ENCODE measurements around the gene GALNS.
"Not testable (repeated sequence)": the region's sequence is repeated elsewhere in the genome, so short reads cannot be mapped to it uniquely, and the experiment has no call there.

The GALNS gene

GRCh38 chr16:88780142-88781062, 76.3 kb downstream of the GALNS start:
- no peak for DNase-seq

- DNase-seq = no peak
Observed at GRCh38 chr16:88779406-88780141, 77.2 kb downstream of the GALNS start.

GRCh38 chr16:88778541-88779065, 78.1 kb downstream of the GALNS start:
- DNase-seq = no peak

GRCh38 chr16:88778271-88778525, 78.5 kb downstream of the GALNS start:
- DNase-seq = no peak

- DNase-seq = no peak
Observed at GRCh38 chr16:88777471-88778270, 79.1 kb downstream of the GALNS start.

GRCh38 chr16:88775825-88776224, 80.9 kb downstream of the GALNS start:
- no peak for DNase-seq

GRCh38 chr16:88774544-88775393, 82.0 kb downstream of the GALNS start:
- DNase-seq = no peak

GRCh38 chr16:88773812-88774291, 82.9 kb downstream of the GALNS start:
- no peak for DNase-seq

GRCh38 chr16:88772871-88773811, 83.6 kb downstream of the GALNS start:
- DNase-seq = no peak

GRCh38 chr16:88771781-88772180, 85.0 kb downstream of the GALNS start:
- not testable (repeated sequence) for DNase-seq

GRCh38 chr16:88771294-88771772, 85.4 kb downstream of the GALNS start:
- no peak for DNase-seq

GRCh38 chr16:88770461-88771293, 86.1 kb downstream of the GALNS start:
- DNase-seq = no peak

- DNase-seq = no peak
Observed at GRCh38 chr16:88769617-88770460, 86.9 kb downstream of the GALNS start.

GRCh38 chr16:88768071-88768783, 88.5 kb downstream of the GALNS start:
- no peak for DNase-seq

GRCh38 chr16:88767546-88768070, 89.1 kb downstream of the GALNS start:
- no peak for DNase-seq

- DNase-seq = no peak
Observed at GRCh38 chr16:88766975-88767374, 89.8 kb downstream of the GALNS start.

GRCh38 chr16:88764913-88765349, 91.8 kb downstream of the GALNS start:
- DNase-seq = no peak

GRCh38 chr16:88764080-88764479, 92.7 kb downstream of the GALNS start:
- DNase-seq = no peak
